Measurements from ENCODE around the gene MAGI2.

Gene MAGI2

GRCh38 chr7:79376299-79377025 is 77.0 kb downstream of the MAGI2 start:
- in situ Hi-C loops (cut with HindIII; ENCODE audit: low sequenced_read_pairs): no loop called here
- DNase-seq (ENCODE audit: low read depth): no peak
- TF ChIP-seq, protein P1, sequence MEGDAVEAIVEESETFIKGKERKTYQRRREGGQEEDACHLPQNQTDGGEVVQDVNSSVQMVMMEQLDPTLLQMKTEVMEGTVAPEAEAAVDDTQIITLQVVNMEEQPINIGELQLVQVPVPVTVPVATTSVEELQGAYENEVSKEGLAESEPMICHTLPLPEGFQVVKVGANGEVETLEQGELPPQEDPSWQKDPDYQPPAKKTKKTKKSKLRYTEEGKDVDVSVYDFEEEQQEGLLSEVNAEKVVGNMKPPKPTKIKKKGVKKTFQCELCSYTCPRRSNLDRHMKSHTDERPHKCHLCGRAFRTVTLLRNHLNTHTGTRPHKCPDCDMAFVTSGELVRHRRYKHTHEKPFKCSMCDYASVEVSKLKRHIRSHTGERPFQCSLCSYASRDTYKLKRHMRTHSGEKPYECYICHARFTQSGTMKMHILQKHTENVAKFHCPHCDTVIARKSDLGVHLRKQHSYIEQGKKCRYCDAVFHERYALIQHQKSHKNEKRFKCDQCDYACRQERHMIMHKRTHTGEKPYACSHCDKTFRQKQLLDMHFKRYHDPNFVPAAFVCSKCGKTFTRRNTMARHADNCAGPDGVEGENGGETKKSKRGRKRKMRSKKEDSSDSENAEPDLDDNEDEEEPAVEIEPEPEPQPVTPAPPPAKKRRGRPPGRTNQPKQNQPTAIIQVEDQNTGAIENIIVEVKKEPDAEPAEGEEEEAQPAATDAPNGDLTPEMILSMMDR (IDR thresholded peaks at IDR 0.05; ENCODE audit: low read depth, low read length, missing control alignments): no peak
- H3K4me3 ChIP-seq (ENCODE audit: low read depth, low read length): no peak overlapping the region

GRCh38 chr7:79361214-79361613 is 92.3 kb downstream of the MAGI2 start:
- in situ Hi-C loops (cut with HindIII; ENCODE audit: low sequenced_read_pairs): no loop called here
- DNase-seq (ENCODE audit: low read depth): no peak

GRCh38 chr7:79359827-79360226 is 93.6 kb downstream of the MAGI2 start:
- no peak overlapping the region for H3K4me3 ChIP-seq (ENCODE audit: low read depth, low read length)
- in situ Hi-C loops (cut with HindIII; ENCODE audit: low sequenced_read_pairs): no loop called here
- no peak for DNase-seq (ENCODE audit: low read depth)
- TF ChIP-seq, protein P1 (IDR thresholded peaks at IDR 0.05; ENCODE audit: low read depth, low read length, missing control alignments): no peak

More at GRCh38 chr7:79361214-79361613, 92.3 kb downstream of the MAGI2 start:
- no peak overlapping the region for H3K4me3 ChIP-seq (ENCODE audit: low read depth, low read length)
- TF ChIP-seq, protein P1 (IDR thresholded peaks at IDR 0.05; ENCODE audit: low read depth, low read length, missing control alignments): no peak

DNA sequence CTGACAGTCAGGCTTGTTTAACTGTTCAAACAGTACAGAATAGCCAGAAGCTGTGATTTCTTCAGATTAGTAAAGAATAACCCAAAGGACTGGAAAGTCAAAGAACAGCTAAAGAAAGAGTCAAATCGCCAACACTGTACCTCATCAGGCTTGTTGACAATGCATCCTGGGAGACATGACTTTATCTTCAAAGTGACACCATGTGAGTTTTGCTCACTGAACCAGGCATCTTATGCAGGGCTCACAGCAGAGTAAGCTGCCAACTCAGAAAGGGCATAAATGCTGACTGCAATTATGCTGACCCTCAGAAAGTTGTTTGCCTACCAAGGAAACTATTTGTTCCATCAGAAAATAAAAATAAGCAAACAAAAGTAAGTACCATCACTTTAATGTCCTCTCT is 96.4 kb downstream of the MAGI2 start:
- H3K4me3 ChIP-seq (ENCODE audit: low read depth, low read length): no peak overlapping the region
- in situ Hi-C loops (cut with HindIII; ENCODE audit: low sequenced_read_pairs): no loop called here
- TF ChIP-seq, protein P1 (IDR thresholded peaks at IDR 0.05; ENCODE audit: low read depth, low read length, missing control alignments): no peak
- no peak for DNase-seq (ENCODE audit: low read depth)

DNA sequence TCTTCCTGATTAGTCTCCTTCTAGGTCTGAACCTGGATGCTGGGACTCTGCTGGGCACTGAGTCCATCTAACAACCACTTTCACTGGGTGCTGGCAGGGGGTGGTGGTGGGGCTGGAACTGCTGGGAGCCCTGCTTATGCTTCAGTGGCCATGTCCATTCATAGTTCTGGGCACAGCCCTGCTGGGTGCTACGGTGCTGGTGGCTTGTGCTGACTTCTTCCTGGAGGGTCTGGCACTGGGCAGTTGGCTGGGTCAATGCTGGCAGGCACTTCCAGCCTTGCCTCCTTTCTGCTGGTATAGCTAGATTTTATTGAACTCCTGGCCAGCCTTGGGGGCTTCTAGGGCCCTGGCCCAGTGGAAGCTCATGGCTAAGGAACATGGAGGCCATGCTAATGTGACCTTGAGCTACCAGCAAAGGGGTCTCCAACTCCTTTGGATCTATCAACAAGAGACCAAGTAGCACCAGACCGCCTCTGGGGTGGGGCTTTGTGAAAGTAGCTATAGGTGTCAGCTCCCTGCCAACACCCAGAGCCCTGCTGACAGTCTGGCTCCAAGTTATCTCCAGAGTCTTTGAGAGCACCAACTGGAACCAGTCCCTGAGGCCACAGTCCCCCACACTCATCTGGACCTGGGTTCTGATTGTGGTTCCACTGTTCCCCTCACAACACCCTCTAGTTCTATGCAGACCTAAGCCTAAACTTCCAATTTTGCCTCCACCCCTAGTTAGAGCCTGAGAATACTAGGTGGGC is 99.6 kb downstream of the MAGI2 start:
- TF ChIP-seq, protein P1 (IDR thresholded peaks at IDR 0.05; ENCODE audit: low read depth, low read length, missing control alignments): no peak
- no peak overlapping the region for H3K4me3 ChIP-seq (ENCODE audit: low read depth, low read length)
- in situ Hi-C loops (cut with HindIII; ENCODE audit: low sequenced_read_pairs): no loop called here
- DNase-seq (ENCODE audit: low read depth): no peak

GRCh38 chr7:79352323-79352722 is 101.1 kb downstream of the MAGI2 start:
- in situ Hi-C loops (cut with HindIII; ENCODE audit: low sequenced_read_pairs): no loop called here
- H3K4me3 ChIP-seq (ENCODE audit: low read depth, low read length): no peak overlapping the region
- TF ChIP-seq, protein P1 (IDR thresholded peaks at IDR 0.05; ENCODE audit: low read depth, low read length, missing control alignments): no peak
- no peak for DNase-seq (ENCODE audit: low read depth)

Measured in astrocyte of the cerebellum (primary cell).